ENCODE data around the gene ANTKMT.
"Not testable (repeated sequence)": the region's sequence is repeated elsewhere in the genome, so short reads cannot be mapped to it uniquely, and the experiment has no call there.

The ANTKMT gene

DNA sequence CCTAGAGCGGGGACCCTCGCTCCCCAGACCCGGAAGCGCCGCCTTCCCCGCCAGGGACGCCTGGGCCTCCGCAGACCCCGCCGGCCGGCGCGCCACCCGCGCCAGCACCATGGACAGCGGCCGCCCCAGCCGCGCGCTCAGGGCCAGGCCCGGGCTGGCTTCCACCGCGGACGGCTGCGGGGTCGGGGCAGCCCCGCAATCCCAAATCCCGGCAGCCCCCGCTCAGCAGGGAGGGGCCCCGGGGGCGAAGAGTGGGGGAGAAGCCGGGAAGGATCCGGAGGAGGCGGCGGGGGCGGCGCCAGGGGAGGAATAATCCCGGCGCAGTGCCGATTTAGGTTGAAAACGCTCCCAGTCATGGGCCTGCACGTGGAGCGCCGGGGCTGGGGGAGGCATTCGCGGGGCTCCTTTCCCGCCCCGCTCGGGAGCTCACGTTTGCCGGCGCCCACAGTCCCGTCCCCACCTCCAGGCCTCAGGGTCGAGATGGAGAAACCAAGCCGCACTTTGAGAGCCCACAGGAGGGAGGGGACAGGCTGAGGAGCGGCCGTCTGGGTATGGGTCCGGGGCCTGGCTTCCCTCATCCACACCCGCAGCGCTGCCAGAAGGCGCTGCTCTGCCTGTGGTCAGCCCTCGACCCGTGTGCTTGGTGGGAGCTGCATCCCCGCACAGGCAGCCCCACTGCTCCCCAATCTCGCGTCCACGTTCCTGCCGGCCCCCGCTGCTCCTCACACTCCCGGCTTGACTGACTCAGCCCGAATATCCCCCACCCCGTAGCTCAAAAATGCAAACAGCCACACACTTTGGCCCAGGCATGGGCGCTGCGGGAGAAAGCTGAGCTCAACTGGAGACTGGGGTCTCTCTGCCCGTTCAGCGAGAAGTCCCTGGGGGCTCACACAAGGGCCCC is 20.0 kb upstream of the ANTKMT start:
- no peak for DNase-seq

DNA sequence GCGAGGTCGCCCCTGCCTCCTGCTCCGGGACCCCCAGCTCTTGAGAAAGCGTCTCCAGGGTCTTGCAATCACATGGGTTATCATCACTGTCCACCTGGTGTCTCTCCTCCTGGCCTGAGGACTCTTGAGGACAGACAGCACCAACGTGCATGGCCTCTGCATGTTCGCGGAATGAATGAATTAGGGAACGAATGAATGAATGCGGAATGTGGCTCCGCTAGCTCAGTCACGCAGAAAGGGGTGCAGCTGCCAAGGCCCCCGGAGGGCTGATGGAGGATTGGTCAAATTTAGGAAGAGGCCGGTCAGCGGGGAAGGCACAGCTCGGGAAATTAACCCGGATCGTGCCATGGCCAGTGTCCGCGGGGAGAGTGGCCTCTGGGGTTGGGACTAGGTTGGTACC is 18.6 kb upstream of the ANTKMT start:
- no peak for DNase-seq

DNA sequence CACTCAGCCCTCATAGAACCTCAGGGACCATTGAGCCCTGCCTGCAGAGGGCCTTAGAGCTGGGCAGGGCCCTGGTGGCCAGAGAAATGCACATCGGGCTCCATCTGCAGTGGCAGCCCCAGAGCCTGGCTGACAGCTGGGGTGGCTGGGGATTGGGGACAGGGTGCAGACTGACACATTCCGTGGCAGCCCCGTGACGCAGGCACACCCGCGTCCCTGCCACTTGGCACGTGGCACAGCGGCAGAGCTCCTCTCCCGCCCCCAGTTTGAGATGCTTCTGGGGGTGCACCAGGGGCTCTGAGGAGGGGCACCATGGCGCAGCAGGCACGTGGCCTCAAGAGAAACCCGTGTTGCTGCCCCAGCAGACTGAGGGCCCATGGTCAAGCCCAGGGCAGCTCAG is 17.5 kb upstream of the ANTKMT start:
- DNase-seq: no peak

DNA sequence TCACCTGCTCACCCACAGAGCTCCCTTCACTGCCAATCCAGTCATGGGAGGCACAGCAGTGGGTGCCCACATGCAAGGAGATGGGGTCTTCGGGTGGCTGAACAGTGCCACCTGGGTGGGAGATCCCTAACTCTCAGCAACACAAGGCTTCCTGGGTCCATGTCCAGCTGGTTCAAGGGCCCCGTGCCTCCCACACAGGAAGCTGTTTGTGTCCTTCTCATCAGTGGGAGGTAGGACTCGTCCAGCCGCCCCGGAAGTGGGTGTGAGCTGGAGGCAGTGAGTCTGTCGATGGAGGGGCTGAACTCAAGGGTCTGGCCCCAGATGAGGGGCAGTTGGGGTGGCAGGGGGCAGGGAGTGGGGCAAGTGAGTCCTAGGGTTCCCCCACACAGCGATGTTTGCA is 16.9 kb upstream of the ANTKMT start:
- DNase-seq: no peak

DNA sequence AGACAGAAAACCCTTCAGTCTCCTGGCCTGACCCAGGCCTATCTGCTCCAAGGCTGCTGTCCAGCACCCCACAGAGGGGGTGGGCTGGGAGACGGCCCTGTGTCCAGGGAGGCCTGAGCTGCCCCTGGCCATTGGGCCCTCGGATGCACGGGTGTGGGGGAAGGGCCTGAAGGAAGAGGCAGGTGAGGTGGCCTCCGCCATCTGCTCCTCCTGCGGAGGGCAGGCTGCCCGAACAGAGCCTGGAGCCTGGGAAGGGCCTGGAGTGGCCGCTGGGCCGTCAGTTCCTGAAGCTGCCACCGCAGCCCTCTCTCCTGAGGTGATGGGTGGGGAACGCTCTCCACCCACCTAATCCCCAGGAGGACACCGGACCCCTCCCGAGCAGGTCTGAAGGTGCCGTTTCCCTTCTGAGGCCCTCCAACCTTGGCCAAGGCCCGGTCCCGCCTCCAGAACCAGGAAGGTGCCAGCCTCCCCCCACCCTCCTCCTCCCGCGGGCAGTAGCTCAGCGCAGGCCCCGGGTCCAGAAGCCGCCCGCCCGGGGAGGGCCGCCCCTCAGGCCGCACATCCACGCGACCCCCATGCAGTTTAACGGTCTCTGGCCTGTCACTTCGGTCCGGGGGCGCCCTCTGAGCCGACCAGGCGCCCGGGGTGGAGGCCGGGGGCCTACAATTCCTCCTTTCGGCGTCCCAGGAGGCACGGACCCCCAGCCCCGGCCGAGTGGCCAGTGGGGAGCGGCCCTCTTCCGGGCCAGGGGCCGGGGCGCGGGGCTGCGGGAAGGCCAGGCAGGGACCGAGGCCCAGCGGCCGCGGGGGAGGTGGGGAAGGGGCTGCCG is 16.2 kb upstream of the ANTKMT start:
- DNase-seq: no peak

DNA sequence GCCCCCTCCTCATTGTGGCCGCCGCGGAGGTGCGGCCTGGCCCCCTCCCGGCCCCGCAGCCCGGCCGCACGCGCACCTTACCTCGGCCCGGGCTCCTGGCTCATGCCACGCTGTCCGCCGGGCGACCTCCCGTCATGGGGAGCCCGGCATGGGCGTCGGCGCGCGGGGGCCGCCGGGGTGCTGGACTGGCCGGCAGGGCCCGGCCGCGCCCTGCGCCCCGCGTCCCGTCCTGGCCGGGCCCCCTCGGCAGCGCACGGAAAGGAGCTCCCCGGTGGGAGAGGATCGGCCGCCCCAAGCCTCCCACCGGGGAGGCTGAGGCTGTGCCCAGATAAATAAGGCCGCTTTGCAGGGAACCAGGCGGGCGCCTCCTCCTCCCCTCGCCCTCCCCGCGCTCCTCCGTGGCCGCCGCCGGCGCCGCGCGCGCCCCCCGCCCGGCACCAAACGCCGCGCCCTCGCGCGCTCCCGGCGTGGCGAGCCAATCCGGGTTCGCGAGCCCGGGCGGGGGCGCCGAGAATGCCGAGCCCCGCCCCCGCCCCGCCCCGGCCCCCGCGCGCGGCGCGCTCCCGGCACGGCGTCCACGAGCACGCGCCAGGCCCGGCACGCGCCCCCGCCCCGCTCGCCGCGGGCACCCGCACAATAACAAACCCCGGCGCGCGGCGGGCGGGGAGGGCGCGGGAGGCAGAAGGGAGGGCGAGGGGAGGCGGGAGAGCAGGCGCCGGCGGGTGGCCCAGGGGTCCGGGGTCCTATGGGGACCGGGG is 15.3 kb upstream of the ANTKMT start, which contains the start of gene FBXL16:
Gene FBXL16 (minus strand): TSS at position 371 of the 758 bp plus-strand sequence. CDS start 8,396 bp downstream, outside the sequence.
- no peak for DNase-seq

DNA sequence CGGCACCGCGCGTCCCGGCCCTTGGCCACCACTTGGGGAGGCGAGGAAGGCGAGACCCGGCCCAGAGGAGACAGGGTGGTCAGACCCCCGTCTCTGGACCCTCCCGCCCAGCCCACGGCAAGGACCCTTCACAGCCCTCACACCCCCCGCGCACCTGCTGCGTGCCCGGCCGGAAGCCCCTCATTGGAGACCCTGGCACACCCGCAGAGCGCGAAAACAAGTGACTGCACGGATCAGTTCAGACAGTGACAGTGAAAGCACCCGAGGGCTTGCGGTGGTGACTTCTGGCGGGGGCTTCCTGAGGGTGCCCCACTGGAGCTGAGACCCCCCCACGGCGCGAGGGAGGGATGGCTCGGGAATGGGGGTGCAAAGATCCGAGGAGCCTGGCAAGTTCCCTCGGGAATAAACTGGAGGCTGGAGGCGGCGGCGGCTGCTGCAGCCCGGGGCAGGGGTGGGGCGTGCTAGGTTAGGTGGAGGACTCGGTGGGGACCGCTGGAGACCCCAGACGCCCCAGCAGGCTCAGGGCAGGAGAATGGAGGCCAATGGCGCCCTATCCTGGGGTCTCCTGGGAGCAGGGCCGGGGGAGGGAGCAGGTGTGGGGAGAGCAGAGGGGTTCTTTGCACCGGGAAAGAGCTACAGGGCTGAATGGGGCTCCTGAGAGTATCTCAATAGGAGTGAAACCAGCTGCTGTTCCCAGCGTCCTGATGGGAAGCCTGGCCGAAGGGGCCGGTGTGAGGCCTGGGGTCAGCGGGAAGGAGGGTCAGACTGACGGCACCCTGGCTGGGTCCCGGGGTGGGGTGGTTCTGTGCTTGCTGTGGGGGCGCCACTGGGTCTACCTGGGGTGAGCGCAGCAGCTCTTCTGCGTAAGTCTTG is 14.5 kb upstream of the ANTKMT start:
- no peak for DNase-seq

DNA sequence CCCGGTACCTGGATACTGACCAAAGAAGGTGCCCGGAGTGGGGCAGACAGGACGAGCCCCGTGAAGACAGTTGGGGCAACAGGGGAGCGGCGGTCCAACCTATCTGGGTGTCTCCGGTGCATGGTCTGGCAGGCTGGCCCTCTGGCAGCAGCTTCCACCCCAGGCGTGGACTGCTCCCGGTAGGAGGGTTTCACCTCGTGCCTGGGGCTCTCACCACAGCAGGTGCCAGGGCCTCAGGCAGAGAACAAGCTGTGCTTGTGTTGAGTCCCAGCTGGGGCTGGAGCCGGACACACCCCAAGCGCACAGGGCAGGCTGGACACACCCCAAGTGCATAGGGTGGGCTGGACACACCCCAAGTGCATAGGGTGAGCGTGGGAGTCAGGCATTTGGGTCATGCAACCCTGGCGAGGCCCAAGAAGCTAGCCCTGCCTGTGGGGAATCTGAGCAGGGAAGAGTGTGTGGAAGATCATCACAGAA is 13.8 kb upstream of the ANTKMT start:
- no peak for DNase-seq

DNA sequence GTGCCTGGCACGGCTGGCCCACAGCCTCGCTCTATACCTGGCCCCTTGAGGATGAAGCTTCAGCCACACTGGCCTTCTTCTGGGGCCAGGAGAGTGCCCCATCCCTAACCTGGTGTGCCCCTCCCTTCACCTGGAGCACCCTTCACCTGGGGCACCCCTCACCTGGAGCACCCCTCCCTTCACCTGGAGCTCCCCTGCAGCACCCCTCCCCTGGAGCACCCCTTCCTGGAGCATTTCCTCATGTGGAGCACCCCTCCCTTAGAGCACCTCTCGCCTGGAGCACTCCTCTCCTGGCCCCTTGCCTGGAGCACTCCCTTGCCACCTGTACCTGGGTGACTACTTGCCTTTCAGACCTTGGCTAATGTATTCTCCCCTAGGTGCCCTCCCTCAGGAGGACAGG is 12.9 kb upstream of the ANTKMT start:
- DNase-seq: no peak

DNA sequence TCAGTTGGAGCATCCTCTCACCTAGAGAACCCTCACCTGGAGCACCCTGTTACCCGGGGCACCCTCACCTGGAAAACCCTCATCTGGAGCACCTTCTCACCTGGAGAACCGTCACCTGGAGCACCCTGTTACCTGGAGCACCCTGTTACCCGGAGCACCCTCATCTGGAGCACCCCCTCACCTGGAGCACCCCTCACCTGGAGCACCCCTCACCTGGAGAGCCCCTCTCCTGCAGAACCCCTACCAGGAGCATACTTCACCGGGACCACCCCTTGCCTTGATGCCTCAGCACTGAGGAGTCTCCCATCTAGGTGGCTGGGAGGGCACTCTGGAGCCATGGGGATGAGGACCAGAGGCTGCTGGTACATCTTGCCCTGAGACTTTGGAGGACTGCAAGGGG is 12.0 kb upstream of the ANTKMT start:
- DNase-seq: no peak

DNA sequence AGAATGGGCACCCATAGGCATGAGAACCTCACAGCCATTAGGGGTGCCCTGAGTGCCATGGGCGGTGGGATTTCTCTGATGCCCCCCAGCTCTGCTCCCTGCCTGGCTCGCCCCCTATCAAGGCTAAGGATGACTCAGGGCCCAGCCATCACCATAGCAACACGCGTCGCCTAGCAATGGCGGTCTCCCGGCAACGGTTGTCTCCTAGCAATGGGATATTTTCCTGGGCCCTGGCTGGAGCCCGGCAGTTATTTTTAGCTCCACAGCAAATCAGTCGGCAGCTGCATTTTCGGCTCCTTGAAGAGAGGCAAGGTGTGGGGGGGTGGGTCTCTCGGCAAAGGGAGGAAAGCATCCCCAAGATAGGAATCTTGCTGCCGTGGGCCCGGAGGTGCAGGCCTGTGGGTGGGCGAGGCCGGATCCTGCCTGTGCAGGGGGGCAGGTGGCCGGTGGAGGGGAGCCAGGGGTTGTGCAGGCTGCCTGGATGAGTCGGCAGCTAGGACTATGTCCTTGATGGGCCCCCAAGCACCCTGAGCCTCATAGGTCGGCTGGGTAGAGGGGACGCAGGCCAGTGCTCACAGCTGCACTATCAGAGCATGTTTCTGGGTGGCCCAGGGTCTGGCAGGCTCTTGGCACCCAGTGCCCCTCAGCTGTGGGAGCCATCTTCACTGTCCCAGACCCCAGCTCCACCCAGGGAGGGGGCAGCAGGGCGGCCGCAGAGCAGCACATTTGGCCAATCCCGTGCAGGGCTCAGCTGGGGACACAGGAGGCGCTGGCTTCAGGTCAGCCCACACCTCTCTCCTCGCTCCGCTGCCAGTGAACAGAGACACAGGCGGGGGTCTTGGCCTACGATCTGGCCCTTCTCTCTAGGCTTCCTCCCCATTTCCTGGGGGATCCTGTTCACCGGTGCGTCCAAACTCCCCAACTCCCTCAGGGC is 11.1 kb upstream of the ANTKMT start:
- DNase-seq: no peak

DNA sequence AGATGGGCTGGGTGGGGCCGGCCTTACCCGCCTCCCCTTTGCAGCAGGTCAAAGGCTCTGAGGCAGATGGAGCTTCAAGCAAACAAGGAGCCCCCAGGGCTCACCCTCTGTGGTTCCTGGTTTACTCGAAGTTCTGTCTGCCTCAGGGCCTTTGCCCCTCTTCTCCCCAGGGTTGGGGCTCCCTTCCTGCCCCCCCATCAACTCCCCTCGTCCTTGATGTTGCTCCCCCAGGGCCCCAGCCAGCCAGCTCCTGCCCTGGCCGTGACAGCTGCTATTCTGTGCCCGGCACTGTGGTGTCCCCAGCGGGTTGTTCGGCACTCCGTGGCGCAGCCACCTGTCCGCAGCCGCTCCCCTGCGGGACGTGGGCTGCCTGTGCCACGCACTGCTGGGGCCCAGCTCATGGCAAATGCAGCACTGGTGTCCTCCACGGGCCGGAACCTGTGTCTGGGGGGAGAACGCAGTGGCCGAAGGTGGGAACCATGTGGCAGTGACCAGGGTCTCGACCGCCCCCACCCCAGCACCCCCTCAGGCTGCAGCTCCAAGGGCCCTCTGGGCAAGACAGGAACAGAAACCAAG is 10.4 kb upstream of the ANTKMT start:
- DNase-seq: no peak

DNA sequence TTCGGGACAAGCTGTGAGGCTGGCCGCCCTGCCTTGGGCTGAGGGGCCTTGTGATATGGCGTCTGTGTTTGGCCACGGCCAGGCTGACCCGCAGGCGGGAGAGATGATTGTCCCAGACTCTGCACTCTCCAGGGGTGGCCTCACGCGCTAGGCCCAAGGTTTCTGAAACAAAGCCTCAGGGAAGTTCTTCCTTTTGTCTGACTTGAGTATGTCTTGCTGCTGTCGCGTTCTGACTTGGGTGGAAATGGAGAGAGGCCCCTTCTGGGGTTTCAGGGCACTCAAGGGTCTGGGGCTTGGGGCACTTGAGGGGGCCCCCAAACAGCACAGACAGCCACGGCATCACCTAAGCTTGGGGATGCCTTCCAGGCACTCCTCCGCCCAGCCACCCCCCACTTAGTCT is 9.9 kb upstream of the ANTKMT start:
- no peak for DNase-seq

DNA sequence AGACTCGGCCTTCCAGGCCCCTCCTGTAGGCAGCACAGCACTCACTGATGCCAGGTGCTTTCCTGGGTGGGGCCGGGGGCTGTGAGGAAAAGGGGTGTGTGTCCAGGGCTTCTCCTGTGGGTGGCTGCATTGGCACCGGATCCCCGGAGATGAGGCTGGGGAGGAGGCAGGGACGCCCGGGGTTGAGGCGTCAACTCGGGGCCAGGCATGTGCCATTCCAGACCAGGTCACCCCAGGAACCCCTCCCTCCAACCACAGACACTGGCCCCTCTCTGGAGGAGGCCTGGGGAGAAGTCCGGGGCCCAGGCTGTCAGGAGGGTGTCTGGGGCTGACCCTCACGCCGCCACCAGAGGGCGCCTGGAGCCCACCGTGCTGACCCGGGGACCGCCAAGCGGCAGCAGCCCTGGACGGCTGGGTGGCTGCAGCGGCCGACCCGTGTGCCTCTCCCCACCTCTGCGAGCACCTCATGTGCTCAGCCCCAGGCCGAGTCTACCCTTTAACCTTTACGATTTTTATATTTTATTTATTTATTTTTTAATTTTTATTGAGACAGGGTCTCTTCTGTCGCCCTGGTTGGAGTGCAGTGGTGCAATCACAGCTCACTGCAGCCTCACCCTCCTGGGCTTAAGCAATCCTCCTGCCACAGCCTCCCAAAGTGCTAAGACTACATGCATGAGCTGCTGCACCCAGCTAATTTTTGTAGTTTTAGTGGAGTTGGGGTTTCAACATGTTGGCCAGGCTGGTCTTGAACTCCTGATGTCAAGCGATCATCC is 9.2 kb upstream of the ANTKMT start:
- DNase-seq: no peak

DNA sequence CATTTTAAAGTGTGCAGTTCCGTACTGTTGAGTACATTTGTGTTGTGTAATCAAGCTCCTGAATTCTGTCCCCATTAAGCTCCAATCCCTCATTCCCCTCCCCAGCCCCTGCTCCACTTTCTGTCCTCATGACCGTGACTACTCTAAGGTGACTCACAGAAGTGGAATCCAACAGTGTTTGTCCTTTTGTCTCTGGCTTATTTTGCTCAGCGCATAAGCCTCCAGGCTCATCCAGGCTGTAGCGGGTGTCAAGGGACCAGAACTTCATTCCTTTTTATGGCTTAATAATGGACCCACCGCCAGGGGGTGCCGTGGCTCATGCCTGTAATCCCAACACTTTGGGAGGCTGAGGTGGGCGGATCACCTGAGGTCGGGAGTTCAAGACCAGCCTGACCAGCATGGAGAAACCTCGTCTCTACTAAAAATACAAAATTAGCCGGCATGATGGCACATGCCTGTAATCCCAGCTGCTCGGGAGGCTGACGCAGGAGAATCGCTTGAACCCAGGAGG is 8.2 kb upstream of the ANTKMT start:
- not testable (repeated sequence) for DNase-seq

DNA sequence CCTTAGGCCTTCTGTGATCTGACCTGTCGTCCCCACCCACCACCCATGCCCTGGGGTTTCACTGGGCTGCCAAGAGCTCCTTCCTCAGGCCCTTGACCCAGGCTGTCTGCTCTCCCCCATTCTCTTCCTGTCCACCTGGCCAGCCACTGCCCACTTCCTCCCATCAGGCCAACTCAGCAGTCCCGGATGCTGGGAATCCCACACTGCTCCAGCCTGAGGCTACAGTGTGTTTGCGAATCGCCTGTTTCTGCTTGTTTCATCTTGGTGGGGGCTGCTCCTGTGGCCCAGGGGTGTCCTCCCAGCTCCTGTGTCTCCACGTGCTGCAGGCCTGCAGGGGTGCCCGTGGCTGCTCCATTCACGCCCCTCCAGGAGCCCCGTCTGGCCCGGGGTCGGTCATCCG is 6.9 kb upstream of the ANTKMT start:
- no peak for DNase-seq

DNA sequence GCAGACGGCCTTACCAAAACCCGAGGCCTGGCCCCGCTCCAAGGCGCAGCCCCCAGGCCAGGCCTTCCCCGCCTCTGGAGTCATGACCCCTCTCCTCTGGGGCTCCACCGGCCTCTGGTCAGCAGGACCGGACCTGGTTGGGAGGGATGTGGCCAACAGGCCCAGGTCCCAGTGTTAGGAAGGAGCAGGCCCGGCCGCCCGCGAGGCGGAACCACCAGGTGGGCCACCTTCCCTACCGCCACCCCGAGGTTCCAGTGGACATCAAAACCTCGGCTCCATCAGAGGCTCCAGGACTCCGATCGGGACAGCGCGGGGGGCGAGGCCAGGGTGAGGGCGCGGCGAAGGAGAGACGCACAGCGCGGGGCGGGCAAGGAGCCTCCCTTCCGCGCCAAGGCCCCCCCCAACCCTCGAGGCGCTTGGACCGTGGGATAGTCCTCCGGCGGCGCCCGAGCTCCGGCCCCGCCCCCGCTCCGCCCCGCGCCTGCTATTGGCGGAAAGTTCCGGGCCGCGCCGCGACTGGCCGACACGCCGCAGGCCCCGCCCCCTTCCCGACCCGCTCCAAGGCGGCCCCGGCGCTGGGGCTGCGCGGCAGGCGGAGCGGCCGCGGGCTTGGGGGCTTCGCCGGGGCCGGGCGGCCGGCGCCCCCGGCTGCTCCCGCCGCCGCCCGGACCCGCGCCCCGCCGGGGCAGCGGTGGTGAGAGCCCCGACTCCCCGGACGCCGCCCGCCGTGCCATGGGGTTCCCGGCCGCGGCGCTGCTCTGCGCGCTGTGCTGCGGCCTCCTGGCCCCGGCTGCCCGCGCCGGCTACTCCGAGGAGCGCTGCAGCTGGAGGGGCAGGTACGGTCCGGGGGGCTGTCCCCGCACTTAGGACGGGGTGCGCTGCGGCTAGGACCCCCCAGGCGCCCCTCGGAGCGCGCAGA is 6.1 kb upstream of the ANTKMT start, which contains the start of gene METRN:
Gene METRN (plus strand): TSS at position 561 of the 919 bp plus-strand sequence. CDS start 172 bp downstream, at position 733.
- peak; percentile 14 for DNase-seq
